Omental fat pad (tissue), 4 donors: Measurements from ENCODE around the gene TPST1. TPM values are rescaled to one million over a fixed set of nuclear protein-coding genes. Genes with fewer than 3 reads are reported as not detected.

Experiments used
- ATAC-seq: fragments of 150-250 bp; one replicate; pipeline ENCODE4 v1.9.1; 2016; ENCODE audit warnings: mild to moderate bottlenecking, moderate library complexity; ENCODE audit not compliant: low FRiP score
- DNase-seq: peaks from one replicate; pipeline ENCODE4 v3.0.0-alpha.2; 2019; ENCODE audit warnings: low spot score
- CTCF ChIP-seq, 3 donors: fragments of 450-650 bp; IDR thresholded peaks; one replicate each; pipeline ENCODE4 v1.5.1; 2016 to 2017; ENCODE audit warnings: antibody characterized with exemption in 3 of 3, mild to moderate bottlenecking in 3 of 3, moderate library complexity in 2 of 3
- total RNA-seq, 4 donors: library from RNA; depleted of rRNA; stranded (reverse); fragments of >200 nt; gene quantifications; one replicate each; pipeline ENCODE4 v1.1.0, GENCODE V29; 2016

Gene TPST1
- total RNA-seq, 4 donors from 2014 or later = 16.4 to 63.2 (median 24.3) TPM

GRCh38 chr7:66297579-66297978 is 92.4 kb downstream of the TPST1 start:
- TF ChIP-seq CTCF (IDR thresholded peaks at IDR 0.05) = no peak
- DNase-seq (no peak), ATAC-seq (no peak)

GRCh38 chr7:66301249-66301648 is 96.1 kb downstream of the TPST1 start:
- DNase-seq (no peak), ATAC-seq (no peak)
- no peak for TF ChIP-seq CTCF (IDR thresholded peaks at IDR 0.05)

- DNase-seq (no peak), ATAC-seq (no peak)
- TF ChIP-seq CTCF (IDR thresholded peaks at IDR 0.05) = no peak
Observed at GRCh38 chr7:66301737-66302136, 96.6 kb downstream of the TPST1 start.

GRCh38 chr7:66303454-66304155 is 98.5 kb downstream of the TPST1 start:
- DNase-seq (no peak), ATAC-seq (no peak)
- no peak for TF ChIP-seq CTCF (IDR thresholded peaks at IDR 0.05)

- ATAC-seq (no peak), DNase-seq (no peak)
- TF ChIP-seq CTCF (IDR thresholded peaks at IDR 0.05) = no peak
Observed at GRCh38 chr7:66304536-66304935, 99.4 kb downstream of the TPST1 start.

- no peak for TF ChIP-seq CTCF (IDR thresholded peaks at IDR 0.05)
- no peak for ATAC-seq
Observed at GRCh38 chr7:66306243-66306642, 101.1 kb downstream of the TPST1 start.

GRCh38 chr7:66307591-66308215 is 102.6 kb downstream of the TPST1 start:
- ATAC-seq = no peak
- TF ChIP-seq CTCF (IDR thresholded peaks at IDR 0.05) = no peak

More at GRCh38 chr7:66306243-66306642, 101.1 kb downstream of the TPST1 start:
- no peak for DNase-seq

More at GRCh38 chr7:66307591-66308215, 102.6 kb downstream of the TPST1 start:
- no peak for DNase-seq
